Left lung (tissue), 10 donors: Measurements from ENCODE around the gene RABGAP1L. TPM values are rescaled to one million over a fixed set of nuclear protein-coding genes. Genes with fewer than 3 reads are reported as not detected.

ENCODE experiments used
- ATAC-seq: fragments of 200-7000 bp; cut with Tn5 transposase; one replicate; pipeline ENCODE4 v1.9.1; 2020; ENCODE audit warnings: moderate library complexity
- DNase-seq, 4 donors: peaks; one replicate each; pipeline ENCODE4 v3.0.0-alpha.2; 2013 to 2020
- H3K27ac ChIP-seq, 2 donors: fragments of 200-600 bp; sonication (generic) in 1 of 2; one replicate each; pipeline versions ENCODE4 v1.5.0 to v1.8.0; 2020 to 2021
- H3K27me3 ChIP-seq, 2 donors: fragments of 200-600 bp; sonication (generic) in 1 of 2; one replicate each; pipeline versions ENCODE4 v1.5.0 to v1.8.0; 2020 to 2021
- H3K36me3 ChIP-seq, 2 donors: fragments of 200-600 bp; sonication (generic) in 1 of 2; one replicate each; pipeline versions ENCODE4 v1.5.0 to v1.8.0; 2020 to 2021
- H3K4me1 ChIP-seq, 2 donors: fragments of 200-600 bp; one replicate each; pipeline ENCODE4 v1.8.0; 2021
- H3K4me3 ChIP-seq, 2 donors: fragments of 200-600 bp; sonication (generic) in 1 of 2; one replicate each; pipeline versions ENCODE4 v1.5.0 to v1.8.0; 2020 to 2021; ENCODE audit warnings: mild to moderate bottlenecking in 1 of 2
- H3K9me3 ChIP-seq, 2 donors: fragments of 200-600 bp; sonication (generic) in 1 of 2; one replicate each; pipeline versions ENCODE4 v1.5.0 to v1.8.0; 2020 to 2021
- intact Hi-C, 2 donors: fragments of 100-400 bp; cut with DNase I; formaldehyde crosslinking; loops; one replicate each; pipeline versions ENCODE4 v1.11.2 to v1.14.2; 2022
- polyA plus RNA-seq, 6 donors: library from polyadenylated mRNA; unstranded; fragments of 120-200 nt; gene quantifications; one replicate each; pipeline ENCODE4 v1.2.1, GENCODE V29; 2013; ENCODE audit not compliant: insufficient read length in 6 of 6
- total RNA-seq, 2 donors: library from RNA; stranded (reverse); fragmentation: NEBNext Ultra II Directional; extraction: Animal tissue kit (Norgen Biotek cat#: 25700); gene quantifications; one replicate each; pipeline ENCODE4 v1.2.1, GENCODE V29; 2021
- TF ChIP-seq, protein P1 (sequence below), 2 donors: fragments of 200-600 bp; sonication (generic) in 1 of 2; IDR thresholded peaks; one replicate each; pipeline versions ENCODE4 v1.5.0 to v1.8.0; 2021; ENCODE audit warnings: antibody characterized with exemption in 2 of 2
- donor health status: DM: no; HTN: yes; CAD: no.
- donor health status: DM: no; HTN: no; CAD: no.

The RABGAP1L gene
- total and polyA plus RNA-seq, 8 donors, result 40.3 to 67.3 (median 51.4) TPM

DNA sequence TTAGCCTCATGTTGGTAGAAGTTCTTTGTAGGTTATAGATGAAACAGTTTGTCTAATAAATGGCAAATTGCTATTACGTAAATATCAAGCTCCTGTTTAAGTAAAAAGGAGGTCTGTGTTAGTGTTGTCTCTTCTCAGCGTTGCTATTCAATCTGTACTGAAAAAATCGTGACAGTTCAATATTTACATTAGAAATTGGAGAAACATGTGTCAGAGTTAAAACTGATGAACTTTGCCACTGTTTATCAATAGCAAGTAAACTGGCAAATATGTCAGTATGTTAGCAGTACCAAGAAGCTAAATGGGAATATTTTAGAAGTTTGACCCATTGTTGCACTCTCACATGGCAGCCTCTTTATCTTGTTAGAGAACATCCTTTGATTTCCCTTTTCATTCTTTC lies 506.9 kb downstream of the RABGAP1L start:
- Histone ChIP-seq H3K4me3 (no peak overlapping the region), H3K27ac (no peak overlapping the region), H3K27me3 (no peaks in the 10 kb centered on the region), H3K9me3 (peaks cover 0 to 34% of the 10 kb centered on the region in 2 donors), H3K36me3 (no peaks in the 10 kb centered on the region), H3K4me1 (no peaks in the 10 kb centered on the region)
- DNase-seq (no peak), ATAC-seq (no peak)
- TF ChIP-seq, protein P1, sequence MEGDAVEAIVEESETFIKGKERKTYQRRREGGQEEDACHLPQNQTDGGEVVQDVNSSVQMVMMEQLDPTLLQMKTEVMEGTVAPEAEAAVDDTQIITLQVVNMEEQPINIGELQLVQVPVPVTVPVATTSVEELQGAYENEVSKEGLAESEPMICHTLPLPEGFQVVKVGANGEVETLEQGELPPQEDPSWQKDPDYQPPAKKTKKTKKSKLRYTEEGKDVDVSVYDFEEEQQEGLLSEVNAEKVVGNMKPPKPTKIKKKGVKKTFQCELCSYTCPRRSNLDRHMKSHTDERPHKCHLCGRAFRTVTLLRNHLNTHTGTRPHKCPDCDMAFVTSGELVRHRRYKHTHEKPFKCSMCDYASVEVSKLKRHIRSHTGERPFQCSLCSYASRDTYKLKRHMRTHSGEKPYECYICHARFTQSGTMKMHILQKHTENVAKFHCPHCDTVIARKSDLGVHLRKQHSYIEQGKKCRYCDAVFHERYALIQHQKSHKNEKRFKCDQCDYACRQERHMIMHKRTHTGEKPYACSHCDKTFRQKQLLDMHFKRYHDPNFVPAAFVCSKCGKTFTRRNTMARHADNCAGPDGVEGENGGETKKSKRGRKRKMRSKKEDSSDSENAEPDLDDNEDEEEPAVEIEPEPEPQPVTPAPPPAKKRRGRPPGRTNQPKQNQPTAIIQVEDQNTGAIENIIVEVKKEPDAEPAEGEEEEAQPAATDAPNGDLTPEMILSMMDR (IDR thresholded peaks at IDR 0.05), result no peak
- intact Hi-C loops, result no loop called here

DNA sequence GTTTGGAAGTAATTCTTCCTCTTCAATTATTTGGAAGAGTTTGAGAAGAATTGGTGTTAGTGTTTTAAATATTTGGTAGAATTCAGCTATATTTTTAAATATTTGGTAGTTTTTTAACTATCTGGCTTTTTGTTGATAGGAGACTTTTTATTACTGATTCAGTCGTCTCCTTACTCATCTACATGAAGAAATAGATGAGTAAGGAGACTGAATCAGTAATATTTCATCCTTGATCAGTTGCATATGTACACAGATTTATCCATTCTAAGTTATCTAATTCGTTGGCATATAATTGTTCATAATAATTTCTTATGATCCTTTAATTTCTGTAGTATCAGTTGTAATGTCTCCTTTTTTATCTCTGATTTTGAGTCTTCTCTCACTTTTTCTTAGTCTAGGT lies 512.5 kb downstream of the RABGAP1L start:
- Histone ChIP-seq H3K4me1 (no peaks in the 10 kb centered on the region), H3K36me3 (no peaks in the 10 kb centered on the region), H3K27ac (no peak overlapping the region), H3K9me3 (peaks cover 0 to 38% of the 10 kb centered on the region in 2 donors), H3K27me3 (no peaks in the 10 kb centered on the region), H3K4me3 (no peak overlapping the region)
- intact Hi-C loops, result no loop called here
- TF ChIP-seq, protein P1 (IDR thresholded peaks at IDR 0.05), result no peak
- no peak for ATAC-seq
- DNase-seq, result no peak

DNA sequence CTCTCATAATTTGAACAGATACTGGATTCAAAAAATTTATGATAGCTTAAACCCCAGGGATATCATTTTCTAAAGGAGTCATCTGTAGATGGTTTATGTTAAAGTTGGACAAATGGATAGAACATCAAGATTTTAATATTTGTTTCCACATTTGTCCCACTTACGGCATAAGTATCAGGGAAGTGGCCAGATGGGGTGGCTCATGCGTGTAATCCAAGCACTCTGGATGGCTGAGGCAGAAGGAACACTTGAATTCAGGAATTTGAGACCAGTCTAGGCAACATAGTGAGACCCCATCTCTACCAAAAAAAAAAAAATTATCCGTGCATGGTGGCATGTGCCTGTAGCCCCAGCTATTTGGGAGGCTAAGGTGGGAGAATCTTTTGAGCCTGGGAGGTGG lies 517.5 kb downstream of the RABGAP1L start:
- intact Hi-C loops, result no loop called here
- Histone ChIP-seq H3K27me3 (no peaks in the 10 kb centered on the region), H3K4me1 (no peaks in the 10 kb centered on the region), H3K27ac (no peak overlapping the region), H3K36me3 (no peaks in the 10 kb centered on the region), H3K4me3 (no peak overlapping the region), H3K9me3 (peaks cover 0 to 4% of the 10 kb centered on the region in 2 donors)
- DNase-seq (no peak), ATAC-seq (no peak)
- TF ChIP-seq, protein P1 (IDR thresholded peaks at IDR 0.05), result no peak

DNA sequence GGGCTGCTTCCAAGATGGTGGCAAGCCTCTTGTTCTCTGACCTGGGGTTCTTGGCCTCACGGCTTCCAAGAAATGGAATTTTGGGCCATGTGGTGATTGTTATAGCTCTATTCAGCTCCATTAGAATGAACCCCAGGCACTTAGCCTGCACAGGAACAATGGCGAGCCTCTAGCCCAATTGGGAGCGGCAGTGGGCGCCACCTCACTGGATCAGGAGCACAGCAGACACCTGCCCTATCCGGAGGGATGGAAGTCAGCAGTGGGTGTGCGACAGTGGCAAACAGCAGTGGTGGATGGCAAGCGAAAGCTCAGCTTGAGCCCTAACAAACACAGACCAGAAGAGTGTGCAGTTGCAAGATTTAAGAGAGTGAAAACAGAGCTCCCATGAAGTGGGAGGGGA lies 519.3 kb downstream of the RABGAP1L start:
- Histone ChIP-seq H3K27ac (no peak overlapping the region), H3K9me3 (no peaks in the 10 kb centered on the region), H3K4me1 (no peaks in the 10 kb centered on the region), H3K36me3 (no peaks in the 10 kb centered on the region), H3K4me3 (no peak overlapping the region), H3K27me3 (no peaks in the 10 kb centered on the region)
- TF ChIP-seq, protein P1 (IDR thresholded peaks at IDR 0.05), result no peak
- no peak for ATAC-seq
- DNase-seq, result no peak
- intact Hi-C loops, result no loop called here

DNA sequence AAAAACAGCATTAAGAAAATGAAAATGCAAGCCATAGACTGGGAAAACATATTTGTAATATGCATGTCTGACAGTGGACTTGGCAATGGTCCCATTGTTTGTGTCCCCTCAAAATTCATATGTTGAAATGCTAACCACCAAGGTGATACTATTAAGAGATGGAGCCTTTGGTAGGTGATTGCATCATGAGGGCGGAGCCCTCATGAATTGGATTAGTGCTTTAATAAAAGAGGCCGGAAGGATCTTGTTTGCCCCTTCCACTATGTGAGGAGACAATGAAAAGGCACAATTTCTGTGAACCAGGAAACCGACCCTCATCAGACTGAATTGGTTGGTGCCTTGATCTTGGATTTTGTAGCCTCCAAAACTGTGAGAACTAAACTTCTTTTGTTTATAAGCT lies 520.8 kb downstream of the RABGAP1L start:
- Histone ChIP-seq H3K27ac (no peak overlapping the region), H3K4me1 (no peaks in the 10 kb centered on the region), H3K36me3 (no peaks in the 10 kb centered on the region), H3K4me3 (no peak overlapping the region), H3K9me3 (no peaks in the 10 kb centered on the region), H3K27me3 (no peaks in the 10 kb centered on the region)
- intact Hi-C loops, result no loop called here
- DNase-seq, result no peak
- no peak for ATAC-seq
- TF ChIP-seq, protein P1 (IDR thresholded peaks at IDR 0.05), result no peak
